ENCODE measurements around the gene U2AF2. TPM values are rescaled to one million over a fixed set of nuclear protein-coding genes. Genes with fewer than 3 reads are reported as not detected.
A peak's percentile ranks its signal among the peaks of the same experiment; 100 is the strongest.

Gene U2AF2
- total RNA-seq, 1 donor from 2014 or later, result 365 TPM

- TF ChIP-seq, protein P1, sequence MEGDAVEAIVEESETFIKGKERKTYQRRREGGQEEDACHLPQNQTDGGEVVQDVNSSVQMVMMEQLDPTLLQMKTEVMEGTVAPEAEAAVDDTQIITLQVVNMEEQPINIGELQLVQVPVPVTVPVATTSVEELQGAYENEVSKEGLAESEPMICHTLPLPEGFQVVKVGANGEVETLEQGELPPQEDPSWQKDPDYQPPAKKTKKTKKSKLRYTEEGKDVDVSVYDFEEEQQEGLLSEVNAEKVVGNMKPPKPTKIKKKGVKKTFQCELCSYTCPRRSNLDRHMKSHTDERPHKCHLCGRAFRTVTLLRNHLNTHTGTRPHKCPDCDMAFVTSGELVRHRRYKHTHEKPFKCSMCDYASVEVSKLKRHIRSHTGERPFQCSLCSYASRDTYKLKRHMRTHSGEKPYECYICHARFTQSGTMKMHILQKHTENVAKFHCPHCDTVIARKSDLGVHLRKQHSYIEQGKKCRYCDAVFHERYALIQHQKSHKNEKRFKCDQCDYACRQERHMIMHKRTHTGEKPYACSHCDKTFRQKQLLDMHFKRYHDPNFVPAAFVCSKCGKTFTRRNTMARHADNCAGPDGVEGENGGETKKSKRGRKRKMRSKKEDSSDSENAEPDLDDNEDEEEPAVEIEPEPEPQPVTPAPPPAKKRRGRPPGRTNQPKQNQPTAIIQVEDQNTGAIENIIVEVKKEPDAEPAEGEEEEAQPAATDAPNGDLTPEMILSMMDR (conservative IDR thresholded peaks at IDR 0.05), result no peak
- peak overlapping the region; percentile 77 for H3K4me3 Mint-ChIP-seq
- DNase-seq (ENCODE audit: low read depth, low spot score), result no peak
- peaks cover 17% of the 10 kb centered on the region for H3K36me3 Mint-ChIP-seq (ENCODE audit: low read depth)
- no peaks in the 10 kb centered on the region for H3K9me3 Mint-ChIP-seq
- H3K27me3 Mint-ChIP-seq (ENCODE audit: low read depth), result peaks cover 9% of the 10 kb centered on the region
- H3K4me1 Mint-ChIP-seq, result peaks cover 50% of the 10 kb centered on the region
- no peak overlapping the region for H3K27ac Mint-ChIP-seq (ENCODE audit: unreplicated experiment)
These were observed 18.6 kb downstream of the U2AF2 start for GRCh38 chr19:55673465-55673864.

GRCh38 chr19:55673889-55674288 lies 19.1 kb downstream of the U2AF2 start:
- no peak for DNase-seq (ENCODE audit: low read depth, low spot score)
- TF ChIP-seq, protein P1 (conservative IDR thresholded peaks at IDR 0.05), result no peak
- Mint-ChIP-seq H3K36me3 (ENCODE audit: low read depth) (peaks cover 17% of the 10 kb centered on the region), H3K9me3 (no peaks in the 10 kb centered on the region), H3K27ac (ENCODE audit: unreplicated experiment) (no peak overlapping the region), H3K4me1 (peaks cover 50% of the 10 kb centered on the region), H3K4me3 (peak overlapping the region; percentile 77), H3K27me3 (ENCODE audit: low read depth) (peaks cover 9% of the 10 kb centered on the region)

- TF ChIP-seq, protein P1 (conservative IDR thresholded peaks at IDR 0.05), result no peak
- Mint-ChIP-seq H3K4me3 (peak overlapping the region; percentile 87), H3K9me3 (no peaks in the 10 kb centered on the region), H3K4me1 (peaks cover 50% of the 10 kb centered on the region), H3K36me3 (ENCODE audit: low read depth) (peaks cover 17% of the 10 kb centered on the region), H3K27me3 (ENCODE audit: low read depth) (peaks cover 9% of the 10 kb centered on the region), H3K27ac (ENCODE audit: unreplicated experiment) (no peak overlapping the region)
- DNase-seq (ENCODE audit: low read depth, low spot score), result no peak
These were observed 19.6 kb downstream of the U2AF2 start for GRCh38 chr19:55674459-55674840.

DNA sequence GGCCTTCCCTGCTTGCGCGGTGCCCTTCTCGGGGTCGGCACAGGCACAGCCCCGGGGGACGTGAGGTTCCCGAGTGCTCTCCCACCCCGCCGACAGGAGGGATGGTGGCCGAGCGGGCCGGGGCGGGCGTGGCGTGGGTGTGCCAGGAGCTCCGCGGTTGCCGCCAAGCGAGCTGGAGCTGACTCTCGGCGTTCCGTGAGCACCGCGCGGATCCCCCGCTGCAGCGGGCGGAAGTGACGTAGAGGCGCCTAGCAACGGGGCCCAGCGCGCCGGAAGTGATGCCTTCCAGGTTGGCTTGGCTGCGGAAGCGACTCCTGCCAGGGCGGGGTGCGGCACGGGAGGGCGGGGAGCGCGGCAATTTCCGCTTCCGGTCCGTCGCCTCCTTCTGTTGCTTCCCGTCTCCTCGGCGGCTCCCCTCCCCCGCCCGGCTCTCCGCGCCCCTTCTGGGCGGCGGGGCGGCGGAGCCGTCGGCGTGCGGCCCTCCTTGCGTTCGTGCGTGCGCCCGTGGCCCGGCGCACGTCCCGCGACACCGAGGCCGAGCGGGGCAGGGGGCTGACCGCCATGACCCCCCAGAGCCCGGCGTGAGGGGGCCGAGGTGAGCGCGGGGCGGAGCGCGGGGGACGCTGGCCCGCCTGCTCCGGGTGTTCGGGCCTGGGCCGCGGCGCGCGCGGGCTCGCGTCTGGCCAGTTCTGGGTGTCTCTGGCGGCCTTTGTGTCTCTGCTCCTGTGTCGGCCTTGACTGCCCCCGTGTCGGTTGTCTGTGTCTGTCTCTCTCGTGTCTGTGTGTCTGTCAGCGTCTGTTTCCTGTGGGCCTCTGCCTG lies 20.2 kb downstream of the U2AF2 start, which contains the start of gene EPN1:
Gene EPN1 (plus strand): TSS at position 386 of the 820 bp plus-strand sequence. CDS start 3,402 bp downstream, outside the sequence.
- peak within 1 kb of the TSS; percentile 95 for H3K4me3 Mint-ChIP-seq
- peaks cover 17% of the 10 kb centered on the region for H3K36me3 Mint-ChIP-seq (ENCODE audit: low read depth)
- peaks cover 9% of the 10 kb centered on the region for H3K27me3 Mint-ChIP-seq (ENCODE audit: low read depth)
- H3K9me3 Mint-ChIP-seq, result no peaks in the 10 kb centered on the region
- peak within 1 kb of the TSS; percentile 98 for H3K27ac Mint-ChIP-seq (ENCODE audit: unreplicated experiment)
- peaks cover 50% of the 10 kb centered on the region for H3K4me1 Mint-ChIP-seq
- TF ChIP-seq, protein P1 (conservative IDR thresholded peaks at IDR 0.05), result no peak
- DNase-seq (ENCODE audit: low read depth, low spot score), result peak; percentile 94

- H3K4me3 Mint-ChIP-seq, result peak overlapping the region; percentile 95
- H3K27me3 Mint-ChIP-seq (ENCODE audit: low read depth), result peaks cover 9% of the 10 kb centered on the region
- no peaks in the 10 kb centered on the region for H3K9me3 Mint-ChIP-seq
- peaks cover 49% of the 10 kb centered on the region for H3K4me1 Mint-ChIP-seq
- H3K36me3 Mint-ChIP-seq (ENCODE audit: low read depth), result peaks cover 17% of the 10 kb centered on the region
- DNase-seq (ENCODE audit: low read depth, low spot score), result no peak
- TF ChIP-seq, protein P1 (conservative IDR thresholded peaks at IDR 0.05), result no peak
- peak overlapping the region; percentile 98 for H3K27ac Mint-ChIP-seq (ENCODE audit: unreplicated experiment)
These were observed 21.0 kb downstream of the U2AF2 start for GRCh38 chr19:55675661-55676354.
